IMR-90 (cell line): ENCODE data around the gene OR2A12. TPM values are rescaled to one million over a fixed set of nuclear protein-coding genes. Genes with fewer than 3 reads are reported as not detected.

ENCODE experiments used
- ATAC-seq: fragments of 200-7000 bp; cut with Tn5 transposase; 2 replicates; pipeline ENCODE4 v1.9.1; 2020; ENCODE audit warnings: low read depth, mild to moderate bottlenecking, moderate library complexity
- BruUV-seq: library from RNA; stranded (reverse); fragments of 400-500 nt; replicated peaks from 2 replicates; lab custom pipeline; 2021; lab: Mats Ljungman, UMichigan
- CTCF ChIA-PET: fragments of 300-600 bp; formaldehyde crosslinking; extraction: SDS; loops from one replicate; lab custom pipeline; 2021; ENCODE audit warnings: antibody characterized with exemption; lab: Yijun Ruan, JAX
- POLR2A ChIA-PET: fragments of 300-600 bp; sonication (Branson Sonifier 250); formaldehyde crosslinking; loops from one replicate; lab custom pipeline; 2022; ENCODE audit warnings: antibody characterized with exemption; ENCODE audit not compliant: unreplicated experiment; lab: Charles Lee
- DNase-seq: peaks from one replicate; pipeline ENCODE4 v3.0.0; 2013
- H2AFZ ChIP-seq: replicated peaks from 2 replicates; pipeline ENCODE3; 2013; ENCODE audit warnings: low read length, mild to moderate bottlenecking; ENCODE audit not compliant: poor library complexity
- H2AK5ac ChIP-seq: 2 replicates; pipeline ENCODE4 v1.6.1; 2013; ENCODE audit warnings: low read depth, low read length, inconsistent platforms
- H2AK9ac ChIP-seq: replicated peaks from 2 replicates; pipeline ENCODE3; 2013; ENCODE audit warnings: mild to moderate bottlenecking, low read depth, low read length, moderate library complexity; ENCODE audit not compliant: poor library complexity
- H2BK120ac ChIP-seq: 2 replicates; pipeline ENCODE4 v1.6.1; 2013; ENCODE audit warnings: low read depth, low read length, inconsistent platforms
- H2BK15ac ChIP-seq: 3 replicates; pipeline ENCODE4 v1.6.1; 2013; ENCODE audit warnings: low read depth, low read length, inconsistent platforms
- H2BK20ac ChIP-seq: 2 replicates; pipeline ENCODE4 v1.6.1; 2013; ENCODE audit warnings: low read depth, mild to moderate bottlenecking, inconsistent platforms, low read length, moderate library complexity
- H2BK5ac ChIP-seq: 2 replicates; pipeline ENCODE4 v1.6.1; 2013; ENCODE audit warnings: mild to moderate bottlenecking, low read depth, low read length, inconsistent platforms; ENCODE audit not compliant: poor library complexity, severe bottlenecking
- H3K14ac ChIP-seq: replicated peaks from 2 replicates; pipeline ENCODE4 v1.6.1; 2013; ENCODE audit warnings: low read depth, low read length, inconsistent platforms
- H3K18ac ChIP-seq: 2 replicates; pipeline ENCODE4 v1.6.1; 2013; ENCODE audit warnings: low read depth, low read length, control low read depth
- H3K23ac ChIP-seq: 2 replicates; pipeline ENCODE4 v1.6.1; 2013; ENCODE audit warnings: low read depth, low read length, inconsistent platforms
- H3K27ac ChIP-seq: 2 replicates; pipeline ENCODE4 v1.5.1; 2013; ENCODE audit warnings: mild to moderate bottlenecking, control low read depth, low read length; ENCODE audit not compliant: insufficient read depth
- H3K27me3 ChIP-seq: 2 replicates; pipeline ENCODE4 v1.6.1; 2013; ENCODE audit warnings: low read length; ENCODE audit not compliant: control insufficient read depth, insufficient read depth
- H3K36me3 ChIP-seq: 2 replicates; pipeline ENCODE4 v1.6.1; 2013; ENCODE audit warnings: low read length, mixed read lengths; ENCODE audit not compliant: control insufficient read depth, insufficient read depth
- H3K4ac ChIP-seq: 2 replicates; pipeline ENCODE4 v1.6.1; 2013; ENCODE audit warnings: low read depth, low read length, inconsistent platforms
- H3K4me1 ChIP-seq: 2 replicates; pipeline ENCODE4 v1.6.1; 2013; ENCODE audit warnings: low read length, mixed read lengths; ENCODE audit not compliant: control insufficient read depth, insufficient read depth
- H3K4me2 ChIP-seq: 2 replicates; pipeline ENCODE4 v1.6.1; 2013; ENCODE audit warnings: low read depth, mild to moderate bottlenecking, control low read depth, low read length, moderate library complexity
- H3K4me3 ChIP-seq: 2 replicates; pipeline ENCODE4 v1.5.1; 2013; ENCODE audit warnings: low read depth, mild to moderate bottlenecking, control low read depth, low read length, moderate library complexity; ENCODE audit not compliant: insufficient read depth
- H3K56ac ChIP-seq: 2 replicates; pipeline ENCODE4 v1.6.1; 2013; ENCODE audit warnings: low read length, inconsistent platforms; ENCODE audit not compliant: insufficient read depth; ENCODE audit errors: extremely low read depth
- H3K79me1 ChIP-seq, 2 experiments: 2 replicates each; pipeline ENCODE4 v1.6.1; 2013; ENCODE audit warnings: low read length in 2 of 2, inconsistent platforms in 1 of 2, low read depth in 1 of 2
- H3K9ac ChIP-seq: 2 replicates; pipeline ENCODE4 v1.6.1; 2013; ENCODE audit warnings: low read depth, low read length, control low read depth
- H3K9me1 ChIP-seq: 2 replicates; pipeline ENCODE4 v1.6.1; 2013; ENCODE audit warnings: low read length, inconsistent platforms; ENCODE audit not compliant: insufficient read depth
- H3K9me3 ChIP-seq: 2 replicates; pipeline ENCODE4 v1.6.1; 2013; ENCODE audit warnings: low read length; ENCODE audit not compliant: control insufficient read depth, insufficient read depth
- H4K20me1 ChIP-seq: 2 replicates; pipeline ENCODE4 v1.6.1; 2013; ENCODE audit warnings: low read length, inconsistent platforms; ENCODE audit not compliant: insufficient read depth
- H4K5ac ChIP-seq: 2 replicates; pipeline ENCODE4 v1.6.1; 2013; ENCODE audit warnings: mild to moderate bottlenecking, low read depth, low read length, control low read depth
- H4K8ac ChIP-seq, 2 experiments: 2 replicates each; pipeline ENCODE4 v1.6.1; 2013; ENCODE audit warnings: low read depth in 2 of 2, low read length in 2 of 2, control low read depth in 1 of 2, inconsistent platforms in 1 of 2
- H4K91ac ChIP-seq: 2 replicates; pipeline ENCODE4 v1.6.1; 2013; ENCODE audit warnings: low read depth, low read length, inconsistent platforms; ENCODE audit not compliant: insufficient read depth
- BHLHE40 ChIP-seq: fragments of 150-350 bp; IDR thresholded peaks from 2 replicates; pipeline ENCODE4 v1.6.1; 2016; ENCODE audit warnings: mild to moderate bottlenecking, low read depth, low read length
- CEBPB ChIP-seq: IDR thresholded peaks from 2 replicates; pipeline ENCODE4 v1.6.1; 2012; ENCODE audit warnings: low read depth, low read length, improper control_type of control experiment
- CTCF ChIP-seq: conservative IDR thresholded peaks from 2 replicates; pipeline ENCODE4 v1.5.1; 2012; ENCODE audit warnings: mild to moderate bottlenecking, low read depth, low read length, improper control_type of control experiment
- MAFK ChIP-seq: IDR thresholded peaks from 2 replicates; pipeline ENCODE4 v1.6.1; 2012; ENCODE audit warnings: low read depth, low read length, improper control_type of control experiment
- MAZ ChIP-seq: IDR thresholded peaks from 2 replicates; pipeline ENCODE4 v1.6.1; 2012; ENCODE audit warnings: low read depth, mild to moderate bottlenecking, low read length, improper control_type of control experiment, moderate library complexity, borderline replicate concordance
- MXI1 ChIP-seq: IDR thresholded peaks from 2 replicates; pipeline ENCODE4 v1.6.1; 2012; ENCODE audit warnings: low read depth, mild to moderate bottlenecking, low read length, moderate library complexity, borderline replicate concordance
- POLR2A ChIP-seq: IDR thresholded peaks from 2 replicates; pipeline ENCODE4 v1.6.1; 2012; ENCODE audit warnings: mild to moderate bottlenecking, low read depth, low read length
- RAD21 ChIP-seq: IDR thresholded peaks from 2 replicates; pipeline ENCODE4 v1.6.1; 2012; ENCODE audit warnings: low read length, improper control_type of control experiment
- RCOR1 ChIP-seq: IDR thresholded peaks from 2 replicates; pipeline ENCODE4 v1.6.1; 2012; ENCODE audit warnings: mild to moderate bottlenecking, low read length, improper control_type of control experiment; ENCODE audit not compliant: insufficient replicate concordance
- RFX5 ChIP-seq: IDR thresholded peaks from 2 replicates; pipeline ENCODE4 v1.8.0; 2012; ENCODE audit warnings: low read depth, mild to moderate bottlenecking, low read length, moderate library complexity
- SMC3 ChIP-seq: fragments of 150-350 bp; IDR thresholded peaks from 2 replicates; pipeline ENCODE4 v1.6.1; 2016; ENCODE audit warnings: low read depth, mild to moderate bottlenecking, antibody characterized with exemption, low read length, moderate library complexity
- USF2 ChIP-seq: fragments of 150-350 bp; IDR thresholded peaks from 2 replicates; pipeline ENCODE4 v1.6.1; 2017; ENCODE audit warnings: mild to moderate bottlenecking, antibody characterized with exemption, low read length, low read depth
- WGBS, 2 experiments: methylation state at CpG; one replicate each; pipeline versions ENCODE4 v1.1.5 to v1.1.7; 2013; ENCODE audit warnings: missing lambda C conversion rate in 2 of 2; ENCODE audit not compliant: insufficient read length in 1 of 2; ENCODE audit errors: extremely low coverage in 2 of 2; 5-methylcytosine and 5-hydroxymethylcytosine counted together
- dilution Hi-C: fragments of 300-500 bp; cut with HindIII; formaldehyde crosslinking; loops from one replicate; pipeline ENCODE4 v1.14.3; 2018; ENCODE audit warnings: low sequenced_read_pairs; ENCODE audit not compliant: unreplicated experiment
- in situ Hi-C: fragments of 300-500 bp; cut with MboI; formaldehyde crosslinking; loops from 3 replicates; pipeline ENCODE4 v1.14.3; 2019; ENCODE audit warnings: low sequenced_read_pairs, inconsistent platforms, mixed read lengths
- intact Hi-C: fragments of 100-400 bp; cut with micrococcal nuclease; formaldehyde crosslinking; loops from 2 replicates; pipeline ENCODE4 v1.10.0; 2022
- polyA plus RNA-seq, 3 experiments: library from polyadenylated mRNA; depleted of rRNA; stranded (reverse); fragments of >200 nt; gene quantifications; 2 replicates each; pipeline ENCODE4 v1.2.3, GENCODE V29; 2012; ENCODE audit warnings: low replicate concordance in 1 of 3
- total RNA-seq: library from RNA; depleted of rRNA; stranded (reverse); fragments of >200 nt; gene quantifications from 2 replicates; pipeline ENCODE4 v1.2.3, GENCODE V29; 2012

OR2A12 gene
- total and polyA plus RNA-seq, 2 of the 4 experiments (the other 2 are of a cell fraction): not detected

DNA sequence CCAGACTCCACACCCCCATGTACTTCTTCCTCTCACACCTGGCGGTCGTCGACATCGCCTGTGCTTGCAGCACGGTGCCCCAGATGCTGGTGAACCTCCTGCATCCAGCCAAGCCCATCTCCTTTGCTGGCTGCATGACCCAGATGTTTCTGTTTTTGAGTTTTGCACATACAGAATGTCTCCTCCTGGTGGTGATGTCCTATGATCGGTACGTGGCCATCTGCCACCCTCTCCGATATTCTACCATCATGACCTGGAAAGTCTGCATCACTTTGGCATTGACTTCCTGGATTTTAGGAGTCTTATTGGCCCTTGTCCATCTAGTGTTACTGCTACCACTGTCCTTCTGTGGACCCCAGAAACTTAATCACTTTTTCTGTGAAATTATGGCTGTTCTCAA, 11.7 kb upstream of the OR2A12 start:
- ATAC-seq: no peak
- no peak overlapping the region for H4K8ac ChIP-seq
- H3K9me3 ChIP-seq: no peaks in the 10 kb centered on the region
- H3K9ac ChIP-seq: no peak overlapping the region
- H2AFZ ChIP-seq: no peak overlapping the region
- 100% methylated on average over 2 of the region's 8 CpGs; no CpG with 5 or more reads in 1 of the 2 experiments for WGBS, 2 experiments
- no peak overlapping the region for H2BK20ac ChIP-seq
- H3K4me3 ChIP-seq: no peak overlapping the region
- no TSS peak for BruUV-seq
- intact Hi-C loops: no loop called here
- dilution Hi-C loops: no loop called here
- no peak overlapping the region for H3K18ac ChIP-seq
- no peak overlapping the region for H2BK15ac ChIP-seq
- H2AK5ac ChIP-seq: no peak overlapping the region
- H2AK9ac ChIP-seq: no peak overlapping the region
- H3K27ac ChIP-seq: no peak overlapping the region
- in situ Hi-C loops: no loop called here
- no peak overlapping the region for H3K4me2 ChIP-seq
- no peak overlapping the region for H2BK120ac ChIP-seq
- H4K20me1 ChIP-seq: no peaks in the 10 kb centered on the region
- POLR2A ChIA-PET: no interaction called here
- no peak overlapping the region for H3K23ac ChIP-seq
- no peak overlapping the region for H4K91ac ChIP-seq
- no peak overlapping the region for H3K4ac ChIP-seq
- no peaks in the 10 kb centered on the region for H3K27me3 ChIP-seq
- no peaks in the 10 kb centered on the region for H3K9me1 ChIP-seq
- H3K4me1 ChIP-seq: no peaks in the 10 kb centered on the region
- no peak for DNase-seq
- CTCF ChIA-PET: no interaction called here
- no peaks in the 10 kb centered on the region for H3K36me3 ChIP-seq
- H3K79me1 ChIP-seq: no peaks in the 10 kb centered on the region
- no peak overlapping the region for H4K5ac ChIP-seq
- no peak overlapping the region for H3K56ac ChIP-seq
- H2BK5ac ChIP-seq: no peak overlapping the region
- H3K14ac ChIP-seq: no peak overlapping the region
- TF ChIP-seq POLR2A (no peak), SMC3 (no peak), MAZ (no peak), MXI1 (no peak), BHLHE40 (no peak), RAD21 (no peak), CTCF (no peak), CEBPB (no peak), RFX5 (no peak), RCOR1 (no peak), MAFK (no peak), USF2 (no peak)
